Measurements from ENCODE around the gene HOXC12.

HOXC12 gene

GRCh38 chr12:53969588-53970259, 15.0 kb downstream of the HOXC12 start:
- TF ChIP-seq CTCF (IDR thresholded peaks at IDR 0.05; ENCODE audit: insufficient read depth, low read length, missing control alignments) = no peak
- ChIA-PET POLR2A (no interaction called here), CTCF (interaction anchor here (1.1 to 2.8 kb wide), 3 partner anchors 8 to 223 kb away, joined by 3 to 8 read pairs (median 7); no protein-coding TSS in a partner anchor)
- no peak for DNase-seq (ENCODE audit: low read depth, low spot score)
- peak overlapping the region; percentile 73 for H3K4me3 ChIP-seq (ENCODE audit: low read depth, low read length)

- H3K4me3 ChIP-seq (ENCODE audit: low read depth, low read length) = no peak overlapping the region
- no peak for DNase-seq (ENCODE audit: low read depth, low spot score)
- no peak for TF ChIP-seq CTCF (IDR thresholded peaks at IDR 0.05; ENCODE audit: insufficient read depth, low read length, missing control alignments)
- ChIA-PET CTCF (interaction anchor here (1.1 to 2.8 kb wide), 3 partner anchors 9 to 224 kb away, joined by 3 to 8 read pairs (median 7); no protein-coding TSS in a partner anchor), POLR2A (no interaction called here)
Observed at GRCh38 chr12:53970451-53970850, 15.7 kb downstream of the HOXC12 start.

- CTCF ChIA-PET = interaction anchor here (0.7 to 2.8 kb wide), 10 partner anchors 9 to 244 kb away, joined by 3 to 11 read pairs (median 4); partner anchors contain the start of gene HOXC10
- H3K4me3 ChIP-seq (ENCODE audit: low read depth, low read length) = no peak overlapping the region
- DNase-seq (ENCODE audit: low read depth, low spot score) = no peak
- TF ChIP-seq CTCF (IDR thresholded peaks at IDR 0.05; ENCODE audit: insufficient read depth, low read length, missing control alignments) = no peak
- POLR2A ChIA-PET = no interaction called here
Observed at GRCh38 chr12:53971129-53971528, 16.4 kb downstream of the HOXC12 start.

GRCh38 chr12:53971686-53972085, 17.0 kb downstream of the HOXC12 start:
- DNase-seq (ENCODE audit: low read depth, low spot score) = no peak
- POLR2A ChIA-PET = interaction anchor here (0.9 to 1.0 kb wide), 2 partner anchors 10 to 46 kb away, joined by 4 read pairs; no protein-coding TSS in a partner anchor
- CTCF ChIA-PET = interaction anchor here (0.7 to 2.8 kb wide), 12 partner anchors 9 to 243 kb away, joined by 3 to 11 read pairs (median 4); partner anchors contain the start of gene HOXC10
- H3K4me3 ChIP-seq (ENCODE audit: low read depth, low read length) = peak overlapping the region; percentile 76; the same call in 1 of the 2 replicates
- TF ChIP-seq CTCF (IDR thresholded peaks at IDR 0.05; ENCODE audit: insufficient read depth, low read length, missing control alignments) = no peak

- POLR2A ChIA-PET = interaction anchor here (0.6 to 1.0 kb wide), 3 partner anchors 10 to 45 kb away, joined by 3 to 4 read pairs (median 4); partner anchors contain the start of gene HOXC8
- CTCF ChIA-PET = interaction anchor here (0.8 to 2.8 kb wide), 11 partner anchors 8 to 241 kb away, joined by 3 to 11 read pairs (median 3); partner anchors contain the start of gene HOXC10
- DNase-seq (ENCODE audit: low read depth, low spot score) = no peak
- TF ChIP-seq CTCF (IDR thresholded peaks at IDR 0.05; ENCODE audit: insufficient read depth, low read length, missing control alignments) = no peak
- H3K4me3 ChIP-seq (ENCODE audit: low read depth, low read length) = peak overlapping the region; percentile 76
Observed at GRCh38 chr12:53972152-53972702, 17.5 kb downstream of the HOXC12 start.

- ChIA-PET CTCF (interaction anchor here (0.8 to 2.0 kb wide), 7 partner anchors 12 to 242 kb away, joined by 3 to 11 read pairs (median 3); partner anchors contain the start of gene HOXC10), POLR2A (interaction anchor here (0.9 to 1.0 kb wide), 2 partner anchors 9 to 45 kb away, joined by 4 read pairs; no protein-coding TSS in a partner anchor)
- no peak for DNase-seq (ENCODE audit: low read depth, low spot score)
- peak within 1 kb of the TSS; percentile 76 for H3K4me3 ChIP-seq (ENCODE audit: low read depth, low read length)
- TF ChIP-seq CTCF (IDR thresholded peaks at IDR 0.05; ENCODE audit: insufficient read depth, low read length, missing control alignments) = no peak
Observed at GRCh38 chr12:53972722-53973235, 18.1 kb downstream of the HOXC12 start, which contains the start of gene HOXC11. TSS of gene HOXC11 (plus strand) at chr12:53973126. CDS start at chr12:53973242, 116 bp downstream.
